Measurements from ENCODE around the gene POR. TPM values are rescaled to one million over a fixed set of nuclear protein-coding genes. Genes with fewer than 3 reads are reported as not detected.

POR gene
- total and polyA plus RNA-seq, 4 donors: 116 to 973 (median 474) TPM

- peaks cover 12 to 44% (median 27%) of the 10 kb centered on the region in 4 donors for H3K36me3 ChIP-seq (ENCODE audit: control insufficient read depth in 4 of 4, insufficient read depth in 3 of 4, low read depth in 1 of 4, low read length in 3 of 4)
- no peak for TF ChIP-seq HNF4G (IDR thresholded peaks at IDR 0.05)
- no peak for TF ChIP-seq CTCF (IDR thresholded peaks at IDR 0.05; ENCODE audit: low read depth, low read length, missing input control)
- TF ChIP-seq REST (IDR thresholded peaks at IDR 0.05): no peak
- TF ChIP-seq YY1 (IDR thresholded peaks at IDR 0.05): no peak
- TF ChIP-seq TAF1 (conservative IDR thresholded peaks at IDR 0.05): no peak
- no peak for TF ChIP-seq ATF3 (IDR thresholded peaks at IDR 0.05)
- no peak for TF ChIP-seq JUND (IDR thresholded peaks at IDR 0.05)
- TF ChIP-seq RXRA (IDR thresholded peaks at IDR 0.05): no peak
- no peak for TF ChIP-seq EGR1 (IDR thresholded peaks at IDR 0.05; ENCODE audit: low read depth in 2 of 2)
- TF ChIP-seq RAD21 (IDR thresholded peaks at IDR 0.05): no peak
- no peak for TF ChIP-seq GABPA (IDR thresholded peaks at IDR 0.05 in 1 of 2, conservative IDR thresholded peaks at IDR 0.05 in 1 of 2)
- TF ChIP-seq FOXA2 (IDR thresholded peaks at IDR 0.05): no peak
- TF ChIP-seq SP1 (IDR thresholded peaks at IDR 0.05): no peak
- TF ChIP-seq FOXA1 (IDR thresholded peaks at IDR 0.05): no peak
- TF ChIP-seq ZBTB33 (IDR thresholded peaks at IDR 0.05): no peak
- TF ChIP-seq NR2F2 (IDR thresholded peaks at IDR 0.05): no peak
- TF ChIP-seq HNF4A (conservative IDR thresholded peaks at IDR 0.05): no peak
- no peak for TF ChIP-seq MAX (IDR thresholded peaks at IDR 0.05)
- DNase-seq (ENCODE audit: low spot score): no peak
- peaks cover 6 to 49% (median 21%) of the 10 kb centered on the region in 4 donors for H3K4me1 ChIP-seq (ENCODE audit: control insufficient read depth in 4 of 4, insufficient read depth in 4 of 4, low read length in 3 of 4)
- H3K9ac ChIP-seq (ENCODE audit: low read depth in 1 of 2, low read length in 2 of 2): no peak overlapping the region
- 85% methylated on average over 30 of the region's 30 CpGs for WGBS
- no peak overlapping the region for H3K4me3 ChIP-seq (ENCODE audit: low read depth in 1 of 3, low read length in 3 of 3)
- no peaks in the 10 kb centered on the region for H3K27me3 ChIP-seq (ENCODE audit: control insufficient read depth in 4 of 4, insufficient read depth in 4 of 4, low read length in 3 of 4)
- H3K27ac ChIP-seq (ENCODE audit: low read depth in 1 of 2, low read length in 2 of 2): no peak overlapping the region
- H3K9me3 ChIP-seq (ENCODE audit: control insufficient read depth in 4 of 4, low read length in 3 of 4): no peaks in the 10 kb centered on the region
Measured at GRCh38 chr7:75987805-75988567, 73.0 kb downstream of the POR start.

Measured in liver (tissue), 9 donors.